ENCODE results near the gene CD14. TPM values are rescaled to one million over a fixed set of nuclear protein-coding genes. Genes with fewer than 3 reads are reported as not detected.
A peak's percentile ranks its signal among the peaks of the same experiment; 100 is the strongest.
"Not testable (repeated sequence)": the region's sequence is repeated elsewhere in the genome, so short reads cannot be mapped to it uniquely, and the experiment has no call there.

The CD14 gene
- total RNA-seq, 2 experiments from 2014 or later, result 0.76 to 1.0 TPM

DNA sequence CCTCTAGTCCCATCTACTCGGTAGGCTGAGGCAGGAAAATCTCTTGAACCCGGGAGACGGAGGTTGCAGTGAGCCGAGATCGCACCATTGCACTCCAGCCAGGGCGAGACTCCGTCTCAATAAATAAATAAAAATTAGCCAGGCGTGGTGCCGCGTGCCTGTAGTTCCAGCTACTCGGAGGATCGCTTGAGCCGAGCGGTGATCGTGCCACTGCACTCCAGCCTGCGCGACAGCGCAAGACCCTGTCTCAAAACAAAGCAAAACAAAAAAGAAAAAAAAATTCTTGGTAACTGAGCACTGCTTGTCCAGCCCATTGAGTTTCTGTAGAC lies 31.0 kb upstream of the CD14 start:
- H3K4me2 ChIP-seq (ENCODE audit: low read length), result peak overlapping the region; percentile 88
- peak overlapping the region; percentile 39 for H3K27ac ChIP-seq (ENCODE audit: low read depth, low read length, poor library complexity, severe bottlenecking)
- no peak for DNase-seq (ENCODE audit: low spot score)
- H3K79me2 ChIP-seq (ENCODE audit: insufficient read depth, low read depth, low read length), result peaks cover 25% of the 10 kb centered on the region
- peak overlapping the region; percentile 95 for H3K4me3 ChIP-seq (ENCODE audit: low read depth, low read length, poor library complexity, severe bottlenecking)
- no peaks in the 10 kb centered on the region for H4K20me1 ChIP-seq (ENCODE audit: insufficient read depth, low read length)
- H3K9me2 ChIP-seq (ENCODE audit: insufficient read depth, low read length), result no peaks in the 10 kb centered on the region
- ChIA-PET CTCF (ENCODE audit: unreplicated experiment) (no interaction called here), POLR2A (interaction anchor here (0.6 to 0.8 kb wide), 2 partner anchors 15 to 36 kb away, joined by 3 to 5 read pairs; partner anchors contain the start of gene ZMAT2)
- peaks cover 17% of the 10 kb centered on the region for H3K4me1 ChIP-seq (ENCODE audit: insufficient read depth, low read length, poor library complexity, severe bottlenecking)
- H2AFZ ChIP-seq (ENCODE audit: low read length), result peak overlapping the region; percentile 98
- TF ChIP-seq EZH2phosphoT487 (IDR thresholded peaks at IDR 0.05; ENCODE audit: borderline replicate concordance, low read depth, low read length) (no peak), CTCF (conservative IDR thresholded peaks at IDR 0.05; ENCODE audit: low read length) (no peak)
- intact Hi-C loops (cut with micrococcal nuclease; ENCODE audit: unreplicated experiment), result loop anchor here (1.0 kb wide), 1 partner anchor 27 kb away; the partner anchor contains the start of genes HARS1 and HARS2
- no TSS peak for BruUV-seq (replicated peaks)
- H3K36me3 ChIP-seq (ENCODE audit: insufficient read depth, low read length), result peaks cover 78% of the 10 kb centered on the region
- no peaks in the 10 kb centered on the region for H3K9me3 ChIP-seq (ENCODE audit: low read length)

- H3K9me2 ChIP-seq (ENCODE audit: insufficient read depth, low read length); H3K79me2 ChIP-seq (ENCODE audit: insufficient read depth, low read depth, low read length); H3K4me2 ChIP-seq (ENCODE audit: low read length); CTCF ChIA-PET (ENCODE audit: unreplicated experiment); DNase-seq (ENCODE audit: low spot score); H3K4me1 ChIP-seq (ENCODE audit: insufficient read depth, low read length, poor library complexity, severe bottlenecking); intact Hi-C loops (cut with micrococcal nuclease; ENCODE audit: unreplicated experiment); H4K20me1 ChIP-seq (ENCODE audit: insufficient read depth, low read length); H3K4me3 ChIP-seq (ENCODE audit: low read depth, low read length, poor library complexity, severe bottlenecking); BruUV-seq (replicated peaks); H3K27ac ChIP-seq (ENCODE audit: low read depth, low read length, poor library complexity, severe bottlenecking); H3K9me3 ChIP-seq (ENCODE audit: low read length); H2AFZ ChIP-seq (ENCODE audit: low read length); POLR2A ChIA-PET: not testable (repeated sequence)
- H3K36me3 ChIP-seq (ENCODE audit: insufficient read depth, low read length), result peaks cover 78% of the 10 kb centered on the region
These were observed 27.4 kb upstream of the CD14 start for GRCh38 chr5:140660371-140660770.

DNA sequence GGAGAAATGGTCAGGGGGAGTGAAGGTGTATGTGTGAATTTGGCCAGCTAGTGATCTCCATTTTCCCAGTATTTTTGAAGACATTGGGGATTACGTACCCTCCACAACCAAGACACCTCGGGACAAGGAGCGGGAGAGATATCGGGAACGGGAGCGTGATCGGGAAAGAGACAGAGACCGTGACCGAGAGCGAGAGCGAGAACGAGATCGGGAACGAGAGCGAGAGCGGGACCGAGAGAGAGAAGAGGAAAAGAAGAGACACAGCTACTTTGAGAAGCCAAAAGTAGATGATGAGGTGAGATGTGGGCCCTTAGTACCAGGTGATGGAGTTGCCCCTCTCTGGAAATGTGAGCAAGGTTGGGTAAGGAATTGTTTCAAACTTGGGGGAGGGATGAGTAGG lies 25.9 kb upstream of the CD14 start:
- no peak for DNase-seq (ENCODE audit: low spot score)
- no peak overlapping the region for H3K4me3 ChIP-seq (ENCODE audit: low read depth, low read length, poor library complexity, severe bottlenecking)
- TF ChIP-seq EZH2phosphoT487 (IDR thresholded peaks at IDR 0.05; ENCODE audit: borderline replicate concordance, low read depth, low read length) (no peak), CTCF (conservative IDR thresholded peaks at IDR 0.05; ENCODE audit: low read length) (no peak)
- no peaks in the 10 kb centered on the region for H4K20me1 ChIP-seq (ENCODE audit: insufficient read depth, low read length)
- H3K27ac ChIP-seq (ENCODE audit: low read depth, low read length, poor library complexity, severe bottlenecking), result no peak overlapping the region
- no peaks in the 10 kb centered on the region for H3K79me2 ChIP-seq (ENCODE audit: insufficient read depth, low read depth, low read length)
- H3K9me3 ChIP-seq (ENCODE audit: low read length), result no peaks in the 10 kb centered on the region
- H3K4me2 ChIP-seq (ENCODE audit: low read length), result no peak overlapping the region
- peaks cover 93% of the 10 kb centered on the region for H3K36me3 ChIP-seq (ENCODE audit: insufficient read depth, low read length)
- intact Hi-C loops (cut with micrococcal nuclease; ENCODE audit: unreplicated experiment), result no loop called here
- no TSS peak for BruUV-seq (replicated peaks)
- ChIA-PET CTCF (ENCODE audit: unreplicated experiment) (no interaction called here), POLR2A (no interaction called here)
- no peak overlapping the region for H2AFZ ChIP-seq (ENCODE audit: low read length)
- no peaks in the 10 kb centered on the region for H3K9me2 ChIP-seq (ENCODE audit: insufficient read depth, low read length)
- no peaks in the 10 kb centered on the region for H3K4me1 ChIP-seq (ENCODE audit: insufficient read depth, low read length, poor library complexity, severe bottlenecking)
